HUES64 (cell line): ENCODE data around the gene CXCL17. TPM values are rescaled to one million over a fixed set of nuclear protein-coding genes. Genes with fewer than 3 reads are reported as not detected.
"Not testable (repeated sequence)": the region's sequence is repeated elsewhere in the genome, so short reads cannot be mapped to it uniquely, and the experiment has no call there.

Experiments
- H3K27ac ChIP-seq: 2 replicates; pipeline ENCODE4 v1.7.0; 2013; ENCODE audit warnings: low read depth, low read length, inconsistent platforms
- H3K27me3 ChIP-seq: 2 replicates; pipeline ENCODE4 v1.6.1; 2013; ENCODE audit warnings: mild to moderate bottlenecking, low read length; ENCODE audit not compliant: insufficient read depth
- H3K36me3 ChIP-seq: 2 replicates; pipeline ENCODE4 v1.6.1; 2013; ENCODE audit warnings: mild to moderate bottlenecking, low read length; ENCODE audit not compliant: insufficient read depth
- H3K4me1 ChIP-seq: 2 replicates; pipeline ENCODE4 v1.6.1; 2013; ENCODE audit warnings: mild to moderate bottlenecking, low read length, moderate library complexity; ENCODE audit not compliant: insufficient read depth
- H3K4me3 ChIP-seq: 2 replicates; pipeline ENCODE4 v1.5.1; 2013; ENCODE audit warnings: mild to moderate bottlenecking, low read length, moderate library complexity
- H3K9ac ChIP-seq: 2 replicates; pipeline ENCODE4 v1.6.1; 2013; ENCODE audit warnings: mild to moderate bottlenecking, low read depth, low read length
- H3K9me3 ChIP-seq: 2 replicates; pipeline ENCODE4 v1.6.1; 2013; ENCODE audit warnings: low read depth, low read length; ENCODE audit not compliant: insufficient read depth
- WGBS: fragments of 150-250, 120-280 bp; methylation state at CpG from one replicate; pipeline ENCODE4 v1.1.7; 2013; ENCODE audit warnings: missing lambda C conversion rate; 5-methylcytosine and 5-hydroxymethylcytosine counted together
- polyA plus RNA-seq, 2 experiments: library from polyadenylated mRNA; stranded (reverse); fragments of 50-300 nt; gene quantifications; one replicate each; pipeline ENCODE4 v1.2.3, GENCODE V29; 2013

The CXCL17 gene, protein sequence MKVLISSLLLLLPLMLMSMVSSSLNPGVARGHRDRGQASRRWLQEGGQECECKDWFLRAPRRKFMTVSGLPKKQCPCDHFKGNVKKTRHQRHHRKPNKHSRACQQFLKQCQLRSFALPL
- polyA plus RNA-seq (2013, experiment 1 of 2), result not detected
- not detected for polyA plus RNA-seq (2013, experiment 2 of 2)

- WGBS, result 80% methylated on average over 7 of the region's 7 CpGs
- peaks cover 9% of the 10 kb centered on the region; the same call in 1 of the 2 replicates for H3K4me1 ChIP-seq
- H3K36me3 ChIP-seq, result no peaks in the 10 kb centered on the region
- no peak within 1 kb of the TSS for H3K9ac ChIP-seq
- no peak within 1 kb of the TSS for H3K4me3 ChIP-seq
- H3K9me3 ChIP-seq, result no peaks in the 10 kb centered on the region
- no peaks in the 10 kb centered on the region; the same call in 1 of the 2 replicates for H3K27me3 ChIP-seq
- H3K27ac ChIP-seq, result no peak within 1 kb of the TSS
These were observed at the start of gene CXCL17 for GRCh38 chr19:42442833-42443232. Gene CXCL17 (minus strand): TSS chr19:42442946. CDS start chr19:42442832, 114 bp downstream.

- H3K27ac ChIP-seq, result no peak overlapping the region
- no peak overlapping the region for H3K9ac ChIP-seq
- no peaks in the 10 kb centered on the region for H3K27me3 ChIP-seq
- no peaks in the 10 kb centered on the region for H3K9me3 ChIP-seq
- H3K4me1 ChIP-seq, result peaks cover 15% of the 10 kb centered on the region
- H3K4me3 ChIP-seq, result no peak overlapping the region
- WGBS, result 87% methylated on average over 6 of the region's 6 CpGs
- H3K36me3 ChIP-seq, result no peaks in the 10 kb centered on the region
These were observed 46.2 kb upstream of the CXCL17 start for GRCh38 chr19:42488783-42489521.

- no peak overlapping the region for H3K27ac ChIP-seq
- no peaks in the 10 kb centered on the region for H3K27me3 ChIP-seq
- H3K4me1 ChIP-seq, result peaks cover 15% of the 10 kb centered on the region
- WGBS, result 88% methylated on average over 3 of the region's 3 CpGs
- H3K4me3 ChIP-seq, result no peak overlapping the region
- no peaks in the 10 kb centered on the region for H3K36me3 ChIP-seq
- no peaks in the 10 kb centered on the region for H3K9me3 ChIP-seq
- H3K9ac ChIP-seq, result no peak overlapping the region
These were observed 45.0 kb upstream of the CXCL17 start for GRCh38 chr19:42487798-42488178.

GRCh38 chr19:42487032-42487797 lies 44.5 kb upstream of the CXCL17 start:
- no peaks in the 10 kb centered on the region for H3K27me3 ChIP-seq
- no peaks in the 10 kb centered on the region for H3K9me3 ChIP-seq
- WGBS, result 92% methylated on average over 3 of the region's 3 CpGs
- no peak overlapping the region for H3K27ac ChIP-seq
- H3K9ac ChIP-seq, result no peak overlapping the region
- no peak overlapping the region for H3K4me3 ChIP-seq
- H3K4me1 ChIP-seq, result peaks cover 15% of the 10 kb centered on the region
- H3K36me3 ChIP-seq, result no peaks in the 10 kb centered on the region

DNA sequence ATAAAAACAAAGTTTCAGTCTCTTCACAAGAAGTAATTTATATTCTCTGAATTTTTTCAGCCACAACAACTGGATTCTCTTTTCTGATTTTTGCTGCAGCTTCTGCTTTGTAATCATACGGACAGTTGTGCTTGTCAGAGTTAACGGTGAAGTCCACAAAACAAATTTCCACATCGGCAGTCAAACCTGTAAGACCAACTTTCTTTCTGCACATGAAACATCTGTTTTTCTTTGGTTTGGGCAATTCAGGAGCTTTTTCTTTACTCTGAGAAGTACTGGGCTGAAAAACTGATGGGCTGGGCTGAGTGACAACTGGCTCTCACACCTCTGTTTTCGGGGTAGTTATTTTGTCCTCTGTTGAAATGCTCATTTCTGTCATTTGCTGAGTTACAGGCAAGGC lies 42.3 kb upstream of the CXCL17 start:
- not testable (repeated sequence) for H3K9me3 ChIP-seq, H3K27ac ChIP-seq, H3K27me3 ChIP-seq, H3K4me3 ChIP-seq, H3K9ac ChIP-seq, H3K36me3 ChIP-seq
- H3K4me1 ChIP-seq, result peaks cover 20% of the 10 kb centered on the region
- 93% methylated on average over 4 of the region's 4 CpGs for WGBS

DNA sequence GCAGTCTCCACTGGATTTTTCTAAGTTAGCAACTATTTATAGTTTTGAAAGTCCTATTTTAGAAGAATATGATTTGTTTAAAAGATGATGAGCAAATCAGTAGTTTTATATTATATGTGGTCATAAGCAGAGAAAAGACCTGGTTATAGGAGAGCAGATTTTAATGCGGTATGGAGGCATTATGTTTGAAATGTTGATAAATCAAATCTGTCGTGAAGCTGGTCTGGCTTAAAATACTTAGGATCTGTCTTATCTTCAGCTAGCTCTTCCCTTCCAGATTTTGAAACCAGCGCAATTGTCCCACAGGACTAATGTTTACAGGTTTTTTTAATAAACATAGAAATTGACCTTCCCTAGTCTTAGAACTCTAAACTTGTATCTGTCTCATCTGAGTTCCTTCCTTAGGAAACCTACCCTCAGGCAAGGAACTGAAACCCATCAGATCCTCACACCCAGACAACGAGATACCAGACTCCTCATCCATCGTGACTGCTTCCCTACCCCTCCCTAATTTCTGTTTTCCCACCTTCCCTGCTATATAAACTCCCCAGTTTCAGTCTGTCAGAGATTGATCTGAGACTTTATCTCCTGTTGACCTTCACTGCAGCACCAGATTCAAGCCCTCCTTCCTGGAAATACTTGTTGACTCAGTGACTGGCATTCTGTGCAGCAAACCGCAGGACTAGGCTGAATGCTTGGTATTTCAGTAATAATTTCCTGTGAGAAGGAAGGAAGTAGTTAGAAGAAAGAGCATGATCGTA lies 37.8 kb upstream of the CXCL17 start:
- no peaks in the 10 kb centered on the region for H3K36me3 ChIP-seq
- no peak overlapping the region for H3K9ac ChIP-seq
- no peak overlapping the region for H3K4me3 ChIP-seq
- H3K4me1 ChIP-seq, result peaks cover 20% of the 10 kb centered on the region
- H3K9me3 ChIP-seq, result no peaks in the 10 kb centered on the region
- H3K27me3 ChIP-seq, result no peaks in the 10 kb centered on the region
- H3K27ac ChIP-seq, result no peak overlapping the region
- 72% methylated on average over 6 of the region's 7 CpGs for WGBS

GRCh38 chr19:42479736-42480135 lies 37.0 kb upstream of the CXCL17 start:
- Histone ChIP-seq H3K9ac (no peak overlapping the region), H3K4me3 (no peak overlapping the region), H3K4me1 (peaks cover 27% of the 10 kb centered on the region), H3K27me3 (no peaks in the 10 kb centered on the region), H3K9me3 (no peaks in the 10 kb centered on the region), H3K36me3 (no peaks in the 10 kb centered on the region), H3K27ac (no peak overlapping the region)
- WGBS, result 97% methylated on average over 9 of the region's 9 CpGs

DNA sequence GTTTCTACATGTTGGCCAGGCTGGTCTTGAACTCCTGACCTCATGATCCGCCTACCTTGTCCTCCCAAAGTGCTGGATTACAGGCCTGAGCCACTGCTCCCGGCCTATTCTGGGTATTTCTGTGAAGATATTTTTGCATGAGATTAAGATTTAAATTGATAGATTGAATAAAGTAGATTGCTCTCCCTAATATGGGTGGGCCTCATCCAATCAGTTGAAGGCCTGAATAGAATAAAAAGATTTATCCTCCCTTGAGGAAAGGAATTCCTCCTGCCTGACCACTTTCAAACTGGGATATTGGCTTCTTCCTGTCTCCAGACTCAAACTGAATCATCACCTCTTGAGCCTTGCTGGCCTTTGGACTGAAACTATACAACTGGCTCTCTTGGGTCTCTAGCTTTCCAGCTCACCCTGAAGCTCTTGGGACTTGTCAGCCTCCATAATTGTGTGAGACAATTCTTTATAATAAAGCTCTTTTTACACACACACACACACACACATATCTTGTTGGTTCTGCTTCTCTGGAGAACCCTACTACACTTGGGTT lies 36.1 kb upstream of the CXCL17 start:
- Histone ChIP-seq H3K4me1 (peaks cover 35% of the 10 kb centered on the region), H3K9ac (no peak overlapping the region), H3K4me3 (no peak overlapping the region), H3K27me3 (no peaks in the 10 kb centered on the region), H3K36me3 (no peaks in the 10 kb centered on the region), H3K9me3 (no peaks in the 10 kb centered on the region), H3K27ac (no peak overlapping the region)
- WGBS, result 95% methylated on average over 2 of the region's 2 CpGs

GRCh38 chr19:42477933-42478332 lies 35.2 kb upstream of the CXCL17 start:
- Histone ChIP-seq H3K4me3 (no peak overlapping the region), H3K9me3 (no peaks in the 10 kb centered on the region), H3K9ac (no peak overlapping the region), H3K36me3 (no peaks in the 10 kb centered on the region), H3K27ac (no peak overlapping the region), H3K4me1 (peaks cover 39% of the 10 kb centered on the region), H3K27me3 (no peaks in the 10 kb centered on the region)
- 97% methylated on average over 2 of the region's 2 CpGs for WGBS

DNA sequence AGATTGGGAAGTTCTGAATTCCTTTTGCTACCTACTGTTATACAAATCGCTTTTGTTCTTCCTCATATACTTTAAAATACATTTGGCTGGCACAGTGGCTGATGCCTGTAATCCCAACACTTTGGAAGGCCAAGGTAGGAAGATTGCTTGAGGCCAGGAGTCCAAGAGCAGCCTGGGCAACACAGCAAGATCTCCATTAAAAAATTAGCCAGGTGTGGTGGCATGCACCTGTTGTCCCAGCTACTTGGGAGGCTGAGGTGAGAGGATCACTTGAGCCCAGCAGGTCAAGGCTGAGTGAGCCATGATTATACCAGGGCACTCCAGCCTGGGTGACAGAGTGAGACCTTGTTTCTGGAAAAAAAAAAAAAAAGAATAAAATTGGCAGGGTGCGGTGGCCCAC lies 34.4 kb upstream of the CXCL17 start:
- no peaks in the 10 kb centered on the region for H3K36me3 ChIP-seq
- 91% methylated on average over 2 of the region's 2 CpGs for WGBS
- peaks cover 47% of the 10 kb centered on the region for H3K4me1 ChIP-seq
- no peaks in the 10 kb centered on the region for H3K9me3 ChIP-seq
- H3K4me3 ChIP-seq, result no peak overlapping the region
- no peaks in the 10 kb centered on the region for H3K27me3 ChIP-seq
- peak overlapping the region; percentile 41; the same call in 1 of the 2 replicates for H3K27ac ChIP-seq
- H3K9ac ChIP-seq, result no peak overlapping the region
